Activated CD4-positive, alpha-beta memory T cell treated with anti-CD3 and anti-CD28 coated beads for 36 hours (primary cell): ENCODE data around the gene ACOT13. TPM values are rescaled to one million over a fixed set of nuclear protein-coding genes. Genes with fewer than 3 reads are reported as not detected.
"Not testable (repeated sequence)": the region's sequence is repeated elsewhere in the genome, so short reads cannot be mapped to it uniquely, and the experiment has no call there.

Source experiments
- CTCF ChIA-PET: fragments of 350-600 bp; sonication (Branson Sonifier 250); formaldehyde crosslinking; loops from one replicate; lab custom pipeline; 2021; ENCODE audit warnings: antibody characterized with exemption, inconsistent platforms; lab: Charles Lee
- POLR2A ChIA-PET: fragments of 350-600 bp; sonication (Branson Sonifier 250); formaldehyde crosslinking; loops from one replicate; lab custom pipeline; 2021; ENCODE audit warnings: antibody characterized with exemption; lab: Charles Lee
- DNase-seq: peaks from one replicate; pipeline ENCODE4 v3.0.0-alpha.2; 2020
- H3K27ac Mint-ChIP-seq: one replicate; pipeline ENCODE4 v1.8.0; 2021; ENCODE audit warnings: mixed read lengths
- H3K27me3 Mint-ChIP-seq: one replicate; pipeline ENCODE4 v1.8.0; 2021; ENCODE audit warnings: mixed read lengths
- H3K36me3 Mint-ChIP-seq: one replicate; pipeline ENCODE4 v1.8.0; 2021; ENCODE audit warnings: mixed read lengths
- H3K4me1 Mint-ChIP-seq: one replicate; pipeline ENCODE4 v1.8.0; 2021; ENCODE audit warnings: low read depth, mixed read lengths
- H3K4me3 Mint-ChIP-seq: one replicate; pipeline ENCODE4 v1.8.0; 2021; ENCODE audit warnings: mild to moderate bottlenecking, mixed read lengths
- H3K9me3 Mint-ChIP-seq: one replicate; pipeline ENCODE4 v1.8.0; 2021; ENCODE audit warnings: mixed read lengths
- intact Hi-C: fragments of 100-400 bp; cut with micrococcal nuclease; formaldehyde crosslinking; loops from one replicate; pipeline ENCODE4 v1.15.1; 2023
- total RNA-seq, 2 experiments: library from RNA; stranded (reverse); gene quantifications; one replicate each; pipeline ENCODE4 v1.2.3, GENCODE V29; 2021

ACOT13 gene
- total RNA-seq, 2 experiments from 2014 or later, result 33.7 to 35.9 TPM

GRCh38 chr6:24663189-24663588 lies 3.7 kb upstream of the ACOT13 start:
- H3K4me1 Mint-ChIP-seq, result peaks cover 60% of the 10 kb centered on the region
- no peak overlapping the region for H3K27ac Mint-ChIP-seq

GRCh38 chr6:24664046-24664987 lies 2.6 kb upstream of the ACOT13 start:
- no peak for DNase-seq
- H3K9me3 Mint-ChIP-seq, result peaks cover 4% of the 10 kb centered on the region
- peak overlapping the region; percentile 9 for H3K27ac Mint-ChIP-seq
- H3K4me1 Mint-ChIP-seq, result peaks cover 64% of the 10 kb centered on the region
- intact Hi-C loops, result loop anchor here (10.0 kb wide), 1 partner anchor 170 kb away; the partner anchor contains the start of gene ALDH5A1
- ChIA-PET CTCF (interaction anchor here (2.7 to 2.9 kb wide), 2 partner anchors 80 to 83 kb away, joined by 13 to 17 read pairs; no protein-coding TSS in a partner anchor), POLR2A (interaction anchor here (1.7 kb wide), 1 partner anchor 18 kb away, joined by 4 read pairs; the partner anchor contains the start of gene KIAA0319)
- H3K4me3 Mint-ChIP-seq, result peak overlapping the region; percentile 95
- H3K36me3 Mint-ChIP-seq, result peaks cover 49% of the 10 kb centered on the region
- H3K27me3 Mint-ChIP-seq, result no peaks in the 10 kb centered on the region

More at GRCh38 chr6:24663189-24663588, 3.7 kb upstream of the ACOT13 start:
- Mint-ChIP-seq H3K27me3 (no peaks in the 10 kb centered on the region), H3K9me3 (no peaks in the 10 kb centered on the region), H3K4me3 (no peak overlapping the region), H3K36me3 (peaks cover 45% of the 10 kb centered on the region)
- DNase-seq, result no peak
- CTCF ChIA-PET, result no interaction called here
- intact Hi-C loops, result loop anchor here (10.0 kb wide), 1 partner anchor 168 kb away; the partner anchor contains the start of gene ALDH5A1
- POLR2A ChIA-PET, result no interaction called here

GRCh38 chr6:24666097-24666640 lies 708 bp upstream of the ACOT13 start:
- POLR2A ChIA-PET, result interaction anchor here (0.6 to 1.7 kb wide), 7 partner anchors 20 to 473 kb away, joined by 3 to 8 read pairs (median 3); partner anchors contain the start of genes C6orf62 and KIAA0319
- Mint-ChIP-seq H3K27ac (peak overlapping the region; percentile 93), H3K4me1 (peaks cover 58% of the 10 kb centered on the region), H3K27me3 (no peaks in the 10 kb centered on the region), H3K4me3 (peak overlapping the region; percentile 95), H3K36me3 (peaks cover 59% of the 10 kb centered on the region), H3K9me3 (peaks cover 15% of the 10 kb centered on the region)
- intact Hi-C loops, result loop anchor here (1.0 to 10.0 kb wide), 6 partner anchors 20 to 171 kb away; partner anchors contain the start of genes ALDH5A1, GMNN and KIAA0319
- CTCF ChIA-PET, result interaction anchor here (1.0 to 2.9 kb wide), 7 partner anchors 20 to 306 kb away, joined by 3 to 17 read pairs (median 4); partner anchors contain the start of gene KIAA0319
- no peak for DNase-seq

- H3K27me3 Mint-ChIP-seq, result no peaks in the 10 kb centered on the region
- H3K4me3 Mint-ChIP-seq, result peak overlapping the region; percentile 95
- DNase-seq, result no peak
- H3K27ac Mint-ChIP-seq, result peak overlapping the region; percentile 93
- H3K9me3 Mint-ChIP-seq, result peaks cover 17% of the 10 kb centered on the region
- POLR2A ChIA-PET, result interaction anchor here (0.6 to 1.7 kb wide), 7 partner anchors 12 to 471 kb away, joined by 3 to 8 read pairs (median 3); partner anchors contain the start of gene C6orf62
- H3K36me3 Mint-ChIP-seq, result peaks cover 54% of the 10 kb centered on the region
- intact Hi-C loops, result loop anchor here (2.0 to 10.0 kb wide), 3 partner anchors 33 to 173 kb away; partner anchors contain the start of genes ALDH5A1 and GMNN
- CTCF ChIA-PET, result interaction anchor here (0.9 to 2.9 kb wide), 7 partner anchors 13 to 98 kb away, joined by 3 to 17 read pairs (median 4); no protein-coding TSS in a partner anchor
- peaks cover 49% of the 10 kb centered on the region for H3K4me1 Mint-ChIP-seq
Measured at GRCh38 chr6:24667378-24667803, 514 bp downstream of the ACOT13 start.

- POLR2A ChIA-PET, result not testable (repeated sequence)
Measured at GRCh38 chr6:24668066-24668996, 1.5 kb downstream of the ACOT13 start.

GRCh38 chr6:24668997-24669361 lies 2.1 kb downstream of the ACOT13 start:
- ChIA-PET CTCF (no interaction called here), POLR2A (no interaction called here)
- Mint-ChIP-seq H3K27me3 (no peaks in the 10 kb centered on the region), H3K36me3 (peaks cover 48% of the 10 kb centered on the region), H3K9me3 (peaks cover 29% of the 10 kb centered on the region), H3K4me1 (peaks cover 39% of the 10 kb centered on the region), H3K4me3 (no peak overlapping the region), H3K27ac (no peak overlapping the region)
- DNase-seq, result no peak
- intact Hi-C loops, result loop anchor here (10.0 kb wide), 1 partner anchor 174 kb away; the partner anchor contains the start of gene ALDH5A1

More at GRCh38 chr6:24668066-24668996, 1.5 kb downstream of the ACOT13 start:
- DNase-seq, CTCF ChIA-PET, H3K27ac Mint-ChIP-seq, H3K27me3 Mint-ChIP-seq: not testable (repeated sequence)
- Mint-ChIP-seq H3K4me1 (peaks cover 45% of the 10 kb centered on the region), H3K9me3 (peaks cover 23% of the 10 kb centered on the region), H3K4me3 (peak overlapping the region; percentile 95), H3K36me3 (peaks cover 54% of the 10 kb centered on the region)
- intact Hi-C loops, result loop anchor here (10.0 kb wide), 1 partner anchor 174 kb away; the partner anchor contains the start of gene ALDH5A1

- H3K36me3 Mint-ChIP-seq, result peaks cover 43% of the 10 kb centered on the region
- DNase-seq, POLR2A ChIA-PET, H3K27ac Mint-ChIP-seq, H3K4me3 Mint-ChIP-seq, intact Hi-C loops, H3K27me3 Mint-ChIP-seq: not testable (repeated sequence)
- peaks cover 29% of the 10 kb centered on the region for H3K9me3 Mint-ChIP-seq
- H3K4me1 Mint-ChIP-seq, result peaks cover 25% of the 10 kb centered on the region
- CTCF ChIA-PET, result interaction anchor here (0.9 kb wide), 1 partner anchor 90 kb away, joined by 3 read pairs; no protein-coding TSS in a partner anchor
Measured at GRCh38 chr6:24670492-24670891, 3.6 kb downstream of the ACOT13 start.

- H3K27ac Mint-ChIP-seq, CTCF ChIA-PET, H3K27me3 Mint-ChIP-seq, DNase-seq, H3K4me3 Mint-ChIP-seq, intact Hi-C loops, POLR2A ChIA-PET: not testable (repeated sequence)
- Mint-ChIP-seq H3K4me1 (peaks cover 20% of the 10 kb centered on the region), H3K9me3 (peaks cover 29% of the 10 kb centered on the region), H3K36me3 (peaks cover 41% of the 10 kb centered on the region)
Measured at GRCh38 chr6:24671077-24671476, 4.2 kb downstream of the ACOT13 start.

GRCh38 chr6:24672620-24673182 lies 5.8 kb downstream of the ACOT13 start:
- DNase-seq, result no peak
- Mint-ChIP-seq H3K4me3 (no peak overlapping the region), H3K27me3 (no peaks in the 10 kb centered on the region), H3K9me3 (peaks cover 29% of the 10 kb centered on the region), H3K4me1 (peaks cover 14% of the 10 kb centered on the region), H3K36me3 (peaks cover 30% of the 10 kb centered on the region), H3K27ac (no peak overlapping the region)
- intact Hi-C loops, result no loop called here
- POLR2A ChIA-PET, result no interaction called here
- CTCF ChIA-PET, result interaction anchor here (0.9 kb wide), 1 partner anchor 94 kb away, joined by 3 read pairs; no protein-coding TSS in a partner anchor

GRCh38 chr6:24673625-24674024 lies 6.7 kb downstream of the ACOT13 start:
- H3K27me3 Mint-ChIP-seq, result no peaks in the 10 kb centered on the region
- intact Hi-C loops, result no loop called here

More at GRCh38 chr6:24673625-24674024, 6.7 kb downstream of the ACOT13 start:
- H3K27ac Mint-ChIP-seq, result no peak overlapping the region
- no peak for DNase-seq
- ChIA-PET POLR2A (no interaction called here), CTCF (interaction anchor here (0.7 kb wide), 1 partner anchor 87 kb away, joined by 3 read pairs; no protein-coding TSS in a partner anchor)
- no peak overlapping the region for H3K4me3 Mint-ChIP-seq
- H3K9me3 Mint-ChIP-seq, result peaks cover 29% of the 10 kb centered on the region
- peaks cover 6% of the 10 kb centered on the region for H3K4me1 Mint-ChIP-seq
- H3K36me3 Mint-ChIP-seq, result peaks cover 30% of the 10 kb centered on the region
